A172 (cell line): ENCODE measurements around the gene DMAC2L. TPM values are rescaled to one million over a fixed set of nuclear protein-coding genes. Genes with fewer than 3 reads are reported as not detected.

Experiments used
- DNase-seq: peaks from one replicate; pipeline ENCODE4 v3.0.0-alpha.2; 2015; ENCODE audit warnings: low spot score
- total RNA-seq: library from RNA; depleted of rRNA; stranded (reverse); fragments of >200 nt; shearing (Covaris generic); gene quantifications from 2 replicates; pipeline ENCODE4 v1.2.3, GENCODE V29; 2014

Gene DMAC2L
- total RNA-seq, 1 experiment from 2014 or later: 2.3 TPM

DNA sequence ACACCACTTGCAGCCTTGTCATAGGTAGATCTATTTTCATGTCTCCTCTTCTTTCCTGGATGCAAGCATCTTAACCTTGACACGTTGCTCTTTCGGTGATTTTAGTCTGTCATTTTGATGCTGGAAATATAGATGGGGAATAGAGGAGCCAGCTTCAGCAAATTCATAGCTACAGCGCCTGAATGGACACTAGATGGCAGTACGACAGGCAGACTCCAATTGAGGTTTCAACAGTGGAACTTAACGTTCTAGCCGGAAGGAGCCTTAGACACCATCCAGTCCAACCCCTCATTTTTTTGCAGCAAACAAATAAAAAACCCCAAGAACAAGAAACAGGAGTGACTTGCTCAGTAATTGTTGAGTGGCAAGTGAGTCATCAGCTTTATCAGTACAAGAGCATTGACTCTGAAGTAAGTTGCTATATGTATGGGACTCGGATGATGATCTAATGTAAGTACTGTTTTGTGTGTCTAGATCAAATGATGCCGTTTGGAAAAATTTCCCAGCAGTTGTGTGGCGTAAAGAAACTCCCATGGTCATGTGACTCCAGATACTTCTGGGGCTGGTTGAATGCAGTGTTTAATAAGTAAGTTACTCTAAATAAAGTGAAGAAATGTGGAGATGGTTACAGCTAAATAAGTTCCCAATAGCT is 9.0 kb downstream of the DMAC2L start:
- peak; percentile 86 for DNase-seq

DNA sequence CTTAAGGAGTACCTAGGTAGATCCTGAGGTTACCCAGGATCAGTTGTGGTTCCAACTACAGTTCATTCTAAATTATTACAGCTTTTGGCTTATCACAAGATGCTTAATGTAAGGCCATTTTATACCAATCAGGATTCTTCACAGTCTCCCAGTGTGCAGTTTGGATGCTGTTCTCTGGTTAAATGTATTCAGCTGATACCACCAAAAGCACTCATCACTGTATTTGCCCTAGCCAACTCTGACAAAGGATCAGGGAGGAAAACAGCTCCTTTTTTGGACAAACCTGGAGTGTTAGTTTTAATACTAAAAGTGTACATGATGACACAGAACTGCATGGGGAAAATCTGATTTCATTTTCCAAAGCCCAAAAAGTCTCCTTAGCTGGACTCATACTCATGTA is 19.5 kb downstream of the DMAC2L start:
- no peak for DNase-seq

DNA sequence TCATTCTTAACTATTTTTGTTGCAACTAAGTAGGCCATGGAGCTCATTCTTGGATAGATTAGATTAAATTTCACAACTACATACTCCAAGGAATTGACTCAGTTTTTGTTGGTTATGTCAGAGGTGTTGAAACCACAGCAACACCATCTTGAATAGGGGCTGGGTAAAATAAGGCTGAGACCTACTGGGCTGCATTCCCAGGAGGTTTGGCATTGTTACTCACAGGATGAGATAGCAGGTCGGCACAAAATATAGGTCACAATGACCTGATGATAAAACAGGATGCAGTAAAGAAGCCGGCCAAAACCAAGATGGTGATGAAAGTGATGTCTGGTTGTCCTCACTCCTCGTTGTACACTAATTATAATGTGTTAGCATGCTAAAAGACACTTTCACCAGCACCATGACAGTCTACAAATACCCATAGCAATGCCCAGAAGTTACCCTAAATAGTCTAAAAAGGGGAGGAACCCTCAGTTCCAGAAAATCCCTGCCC is 20.9 kb downstream of the DMAC2L start:
- peak; percentile 59 for DNase-seq

DNA sequence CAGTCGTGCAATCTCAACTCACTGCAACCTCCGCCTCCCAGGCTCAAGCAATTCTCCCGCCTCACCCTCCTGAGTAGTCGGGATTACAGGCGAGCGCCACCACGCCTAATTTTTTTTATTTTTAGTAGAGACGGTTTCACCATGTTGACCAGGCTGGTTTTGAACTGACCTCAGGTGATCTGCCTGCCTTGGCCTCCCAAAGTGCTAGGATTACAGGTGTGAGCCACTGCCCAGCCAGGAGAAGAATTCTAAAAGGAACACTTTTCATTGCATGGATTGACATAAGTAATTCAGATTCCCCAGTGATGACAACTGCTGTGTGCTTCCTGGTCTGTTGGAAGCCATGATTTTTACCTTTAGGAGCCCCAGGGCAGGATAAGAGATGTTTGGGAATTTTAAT is 22.1 kb downstream of the DMAC2L start:
- DNase-seq: no peak

DNA sequence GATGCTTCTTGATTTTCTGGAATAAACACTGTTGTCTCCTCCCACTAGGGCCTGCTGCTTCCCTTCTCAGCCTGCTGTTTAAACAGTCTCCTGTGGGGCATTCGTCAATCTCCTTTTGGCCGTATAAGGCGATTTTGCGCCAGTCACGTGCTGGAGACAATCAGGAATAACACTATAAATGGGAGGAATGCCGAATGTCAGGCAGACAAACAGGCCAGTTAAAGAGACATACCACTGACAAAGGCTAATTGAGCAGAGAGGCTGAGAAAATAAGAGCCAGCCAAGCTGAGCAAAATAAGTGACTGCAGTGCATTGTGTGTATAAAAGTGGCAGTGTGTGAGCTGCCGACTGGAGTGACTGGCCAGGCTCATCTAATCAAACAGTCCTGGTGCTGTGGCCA is 23.3 kb downstream of the DMAC2L start:
- DNase-seq: no peak

DNA sequence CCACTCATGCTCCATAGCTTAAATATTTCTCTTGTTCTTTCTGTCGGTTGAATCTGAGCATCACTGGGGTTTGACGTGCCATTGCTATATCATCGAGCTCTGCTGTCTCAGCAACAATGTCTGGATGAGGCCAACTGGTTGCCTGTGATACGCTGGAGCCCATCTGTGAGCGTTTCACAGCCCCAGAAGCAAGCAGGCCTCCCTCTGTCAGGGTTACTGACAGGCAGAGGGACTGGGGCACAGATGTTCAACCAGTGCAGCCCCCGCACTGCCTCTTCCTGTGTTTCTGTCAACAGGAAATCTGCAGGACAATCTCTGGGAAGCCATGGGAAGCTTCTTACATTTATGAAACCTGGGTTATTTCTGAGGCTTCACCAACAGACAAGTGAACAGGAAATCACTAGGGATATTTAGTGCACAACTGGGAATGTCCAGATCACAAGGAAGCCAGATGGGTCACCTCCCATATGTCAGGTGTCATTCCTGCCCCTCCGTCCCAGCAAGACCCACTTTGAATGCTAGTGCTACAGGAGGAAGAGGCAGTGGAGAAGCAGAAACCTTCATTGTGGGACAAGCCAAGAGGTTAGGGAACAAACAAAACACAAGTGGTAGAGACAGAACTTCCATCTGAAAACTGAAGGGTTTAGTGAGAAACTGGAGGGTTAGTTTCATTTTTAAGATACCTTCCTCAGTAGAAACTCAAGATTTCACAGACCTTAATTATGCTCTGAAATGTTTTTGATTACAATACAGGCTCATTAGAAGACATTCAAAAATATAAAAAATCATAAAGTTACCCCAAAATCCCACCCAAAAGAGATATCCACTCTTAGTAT is 24.1 kb downstream of the DMAC2L start:
- no peak for DNase-seq

DNA sequence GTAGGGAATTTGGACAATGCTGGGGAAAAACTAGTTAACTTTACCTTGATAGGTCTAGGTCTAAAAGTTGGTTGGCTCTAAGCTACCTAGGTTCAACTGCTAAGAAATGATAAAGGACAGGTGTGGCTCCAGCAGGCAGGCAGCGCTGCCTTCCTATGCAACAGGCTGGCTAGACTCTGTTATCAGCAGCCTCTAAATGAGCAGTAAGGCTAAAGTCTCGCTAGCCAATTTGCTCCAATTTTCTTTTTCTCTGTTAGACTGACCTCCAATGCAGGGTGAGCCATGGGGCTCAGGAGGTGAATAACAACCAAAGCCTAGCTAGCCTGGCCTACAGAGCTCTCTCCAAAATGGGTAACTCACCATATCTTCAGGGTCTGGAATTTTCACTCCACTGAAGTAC is 26.5 kb downstream of the DMAC2L start:
- no peak for DNase-seq

DNA sequence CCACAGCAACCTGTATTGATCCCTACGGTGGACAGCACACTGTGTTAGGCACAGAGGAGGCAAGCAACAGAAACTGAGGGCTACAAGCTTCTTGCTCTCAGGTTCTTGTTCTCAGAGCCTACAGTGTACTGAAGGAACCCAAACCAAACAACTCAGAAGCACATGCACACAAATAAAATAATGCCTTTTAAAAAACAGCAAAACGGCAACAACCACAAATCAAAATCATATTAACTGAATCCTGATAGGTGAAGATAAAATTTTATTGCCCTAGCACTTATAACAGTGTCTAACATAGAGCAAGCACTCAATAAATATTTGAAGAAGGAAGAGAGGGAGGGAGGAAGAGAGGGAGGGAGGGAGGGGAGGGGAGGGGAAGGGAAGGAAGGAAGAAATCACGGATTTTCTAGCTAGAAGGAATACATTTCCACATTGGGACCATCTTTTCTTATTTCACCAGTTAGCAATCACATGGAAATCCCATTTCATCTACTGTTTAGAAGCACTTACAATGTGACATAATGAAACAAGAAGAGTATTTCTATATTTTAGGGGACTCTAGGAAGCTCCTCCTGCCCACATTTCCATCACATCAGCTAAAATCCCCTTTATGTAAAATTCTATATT is 27.2 kb downstream of the DMAC2L start:
- DNase-seq: no peak

DNA sequence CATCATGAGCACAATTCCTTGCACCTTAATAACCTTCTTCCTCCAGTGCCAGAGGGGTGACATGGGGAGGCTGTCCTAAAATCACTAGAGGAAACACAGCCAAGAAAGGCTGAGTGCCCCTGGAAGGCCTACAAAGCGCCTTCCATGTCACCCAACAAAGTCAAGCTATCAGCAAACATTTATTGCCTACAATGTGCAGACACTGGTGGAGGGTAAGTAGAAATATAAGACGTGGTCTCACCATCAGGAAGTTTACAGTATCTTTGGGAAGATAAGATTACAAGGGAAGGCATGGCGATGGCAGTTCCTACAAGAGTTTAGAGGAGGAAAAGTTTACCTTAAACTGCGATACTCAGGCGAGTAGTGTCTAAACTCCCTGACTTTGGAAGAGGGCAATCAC is 27.9 kb downstream of the DMAC2L start:
- no peak for DNase-seq

DNA sequence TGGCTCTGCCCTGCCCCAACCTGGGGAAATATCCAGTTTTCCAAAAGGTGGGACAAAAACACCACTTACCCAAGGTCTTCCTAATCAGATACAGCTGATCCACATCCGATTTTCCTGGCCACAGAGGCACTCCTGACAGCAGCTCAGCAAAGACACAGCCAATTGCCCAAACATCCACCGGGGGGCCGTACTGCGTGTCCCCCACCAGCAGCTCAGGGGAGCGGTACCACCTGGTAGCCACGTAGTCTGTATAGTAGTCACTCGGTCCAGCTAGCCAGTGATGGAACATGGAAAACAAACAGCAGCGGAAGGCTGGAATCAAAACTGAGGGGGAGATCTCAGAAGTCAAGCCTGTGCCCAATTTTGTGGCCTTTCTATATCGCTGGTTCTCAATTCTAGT is 28.8 kb downstream of the DMAC2L start:
- no peak for DNase-seq

DNA sequence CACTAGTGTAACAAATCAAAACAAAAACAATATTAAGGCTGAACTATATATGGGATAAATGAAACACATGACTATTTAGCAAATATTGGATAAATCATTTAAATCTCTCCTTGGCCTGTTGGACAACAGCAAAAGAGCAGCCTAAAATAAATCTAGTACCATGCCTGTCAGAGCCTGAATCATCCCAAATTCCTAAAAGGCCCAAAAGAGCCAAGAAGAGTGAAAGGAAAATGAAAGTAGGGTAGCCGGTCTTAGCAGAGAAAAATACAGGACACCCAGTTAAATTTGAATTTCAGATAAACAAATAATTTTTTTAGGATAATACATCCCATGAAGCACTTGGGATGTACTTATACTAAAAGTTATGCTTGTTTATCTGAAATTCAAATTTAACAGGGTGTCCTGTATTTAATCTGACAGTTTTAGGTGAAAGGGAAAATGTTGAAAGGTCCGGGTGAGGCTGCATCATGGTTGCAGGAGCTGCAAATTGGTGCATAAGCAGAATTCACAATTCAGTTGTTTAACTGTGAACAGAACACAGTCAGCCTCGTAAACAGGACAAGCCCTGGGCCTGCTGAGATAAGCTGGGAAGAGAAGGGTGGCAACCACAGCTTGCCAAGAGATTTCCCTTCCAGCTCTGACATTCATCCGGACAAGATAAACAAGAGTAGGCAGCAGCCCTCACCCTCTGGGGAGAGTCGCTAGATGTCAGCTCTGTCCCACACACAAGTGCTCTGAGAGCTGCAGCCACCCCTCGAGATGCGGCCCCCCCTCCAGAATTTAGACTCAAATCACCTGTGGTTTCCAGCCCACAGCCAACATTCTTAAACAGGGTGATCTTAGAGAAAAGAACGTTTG is 30.3 kb downstream of the DMAC2L start:
- DNase-seq: peak; percentile 77

DNA sequence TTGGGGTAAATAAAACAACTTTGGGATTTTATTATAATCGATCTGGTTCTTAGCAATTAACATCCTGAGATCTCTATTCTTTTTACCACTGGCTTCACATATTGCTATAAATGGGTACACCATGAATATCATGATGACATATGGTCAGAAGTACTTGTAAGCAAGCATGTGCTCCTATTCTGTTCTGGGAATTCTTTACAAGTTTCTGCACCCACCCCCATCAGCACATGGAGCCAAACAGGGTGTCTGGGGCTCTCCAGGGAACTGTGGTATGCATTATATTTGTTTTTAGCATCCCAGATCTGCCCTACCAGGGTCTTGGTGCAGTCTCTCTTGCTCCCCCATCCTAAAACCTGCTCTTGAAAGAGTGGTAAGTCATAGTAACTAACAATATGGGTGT is 31.3 kb downstream of the DMAC2L start:
- DNase-seq: no peak

DNA sequence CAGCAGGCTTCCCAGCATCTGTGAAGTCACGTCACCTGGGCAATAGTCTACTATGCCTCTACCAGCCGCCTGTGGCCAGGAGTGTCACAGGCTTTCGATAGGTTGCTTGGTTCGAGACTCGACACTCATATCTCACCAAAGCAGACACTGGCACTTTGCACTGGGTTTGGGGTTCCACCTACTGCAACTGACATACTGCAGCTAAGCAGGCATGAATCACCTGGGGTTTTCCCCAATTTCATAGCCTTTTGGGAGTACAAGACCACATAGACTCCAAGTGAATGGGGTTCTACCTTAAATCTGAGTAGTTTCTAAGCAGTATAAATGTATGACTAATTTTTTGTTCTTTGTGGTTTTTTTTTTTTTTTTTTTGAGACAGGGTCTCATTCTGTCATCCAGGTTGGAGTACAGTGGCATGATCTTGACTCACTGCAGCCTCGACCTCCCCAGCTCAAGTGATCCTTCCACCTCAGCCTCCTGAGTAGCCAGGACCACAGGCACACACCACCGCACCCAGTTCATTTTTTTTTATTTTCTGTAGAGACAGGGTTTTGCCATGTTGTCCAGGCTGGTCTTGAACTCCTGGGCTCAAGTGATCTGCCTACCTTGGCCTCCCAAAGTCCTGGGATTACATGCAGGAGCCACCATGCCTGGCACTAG is 32.1 kb downstream of the DMAC2L start:
- DNase-seq: peak; percentile 45

DNA sequence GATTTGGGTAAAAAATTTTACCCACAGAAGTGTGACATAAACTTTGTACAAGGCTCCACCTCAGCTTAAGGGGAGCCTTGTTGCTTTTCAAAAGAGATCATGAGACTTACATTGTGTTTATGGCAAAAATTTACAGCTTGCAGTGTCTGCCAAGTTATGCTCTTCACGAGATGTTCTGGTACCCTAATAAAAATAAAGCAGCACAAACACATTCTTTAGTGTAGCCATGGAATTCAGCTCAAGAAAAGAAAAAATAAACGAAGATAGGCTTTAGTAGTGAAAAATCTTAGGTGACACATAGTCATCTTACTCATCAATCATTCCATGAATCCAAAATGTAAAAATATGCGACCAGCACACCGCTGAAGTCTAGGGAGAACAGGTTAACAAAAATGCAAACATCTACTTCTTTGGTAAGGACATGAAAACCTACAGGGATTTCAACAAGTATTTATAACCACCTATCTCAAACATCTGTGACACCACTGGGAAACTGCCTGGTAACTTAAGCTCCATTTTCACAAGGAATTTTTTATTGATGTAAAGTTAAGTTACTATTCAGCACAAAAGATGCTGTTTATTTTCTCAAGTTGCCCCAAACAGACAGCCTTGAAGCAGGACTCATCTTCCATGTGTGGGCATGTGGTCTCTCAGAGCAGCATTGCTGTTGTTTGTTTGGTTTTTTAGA is 32.9 kb downstream of the DMAC2L start:
- DNase-seq: no peak

DNA sequence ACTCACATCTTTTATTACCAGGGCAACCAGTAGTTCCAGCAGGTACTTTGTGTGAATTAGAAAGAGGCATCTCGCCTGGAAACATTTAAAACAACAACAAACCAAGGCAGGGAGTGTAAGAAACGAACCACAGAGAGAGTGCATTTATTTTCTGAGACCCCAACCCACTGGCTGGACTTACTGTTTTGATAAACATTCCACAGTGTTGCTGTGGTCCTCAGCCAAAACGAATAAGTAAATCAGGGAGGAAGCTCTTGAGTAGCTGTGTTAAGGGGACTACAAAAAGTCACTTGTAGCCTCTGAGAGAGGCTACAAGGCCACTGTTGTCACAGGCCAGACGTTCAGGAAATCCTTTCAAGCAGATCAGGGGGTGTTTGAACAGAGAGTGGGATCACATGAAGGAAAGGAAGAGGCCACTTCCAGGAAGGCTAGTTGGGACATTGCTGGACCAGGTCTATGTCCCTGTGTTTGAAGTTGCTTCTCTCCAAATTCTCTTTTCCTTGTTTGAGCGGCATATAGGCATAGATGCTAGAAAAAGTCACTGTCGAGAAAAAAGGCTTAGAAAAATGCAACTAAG is 33.8 kb downstream of the DMAC2L start:
- DNase-seq: no peak

DNA sequence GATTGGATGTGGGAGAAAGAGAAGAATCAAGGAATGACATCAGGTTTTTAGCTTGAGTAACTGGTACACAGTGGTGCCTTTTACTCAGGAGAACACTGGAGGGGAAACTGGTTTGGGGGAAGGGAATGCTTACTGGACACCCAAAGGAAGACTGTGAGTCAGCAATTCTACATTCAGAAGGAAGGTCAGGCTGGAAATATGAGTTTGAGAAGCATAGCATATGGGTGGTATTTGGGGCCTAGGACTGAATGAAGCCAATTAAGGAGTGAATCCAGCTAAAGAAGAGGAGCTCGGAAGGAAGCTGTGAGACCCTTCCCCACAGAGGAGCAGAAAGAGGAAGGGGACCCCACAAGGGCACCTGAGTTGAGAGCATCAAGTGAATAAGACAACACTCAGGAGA is 35.4 kb downstream of the DMAC2L start:
- DNase-seq: no peak

DNA sequence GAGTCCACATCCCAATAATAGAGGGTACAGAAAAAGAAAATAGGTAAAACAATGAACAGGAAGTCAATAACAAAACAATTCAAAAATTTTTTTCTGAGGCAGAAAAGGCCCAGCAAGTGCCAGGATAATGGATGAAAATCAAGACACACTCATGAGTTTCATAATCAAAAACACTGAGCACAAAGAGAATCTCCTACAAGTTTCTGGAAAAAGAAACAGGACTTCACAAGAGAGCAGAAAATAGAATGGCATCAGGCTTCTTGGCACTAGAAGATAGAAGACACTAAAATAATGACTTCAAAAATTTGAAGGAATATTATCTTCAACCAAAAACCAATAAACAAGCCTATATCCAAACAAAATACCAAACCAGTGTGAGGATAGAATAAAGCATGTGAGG is 36.8 kb downstream of the DMAC2L start:
- no peak for DNase-seq

DNA sequence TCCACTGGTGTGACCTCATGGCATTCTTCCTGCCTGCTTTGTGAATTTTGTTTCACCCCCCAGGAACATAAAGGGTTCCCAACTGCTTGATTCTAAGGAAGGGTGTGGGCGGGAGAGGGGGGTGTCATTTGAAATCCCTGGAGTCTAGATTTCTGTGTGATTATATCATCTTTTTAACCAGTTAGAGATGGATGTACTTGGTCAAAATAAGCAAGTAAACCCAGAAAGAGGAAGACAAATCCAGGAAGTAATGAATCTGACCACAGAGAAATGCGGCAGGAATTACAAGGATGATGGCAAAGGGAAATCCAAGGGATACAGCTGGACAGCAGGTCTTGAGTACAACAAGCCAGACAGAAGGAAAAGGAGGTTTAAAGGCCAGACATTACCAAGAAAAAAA is 38.9 kb downstream of the DMAC2L start:
- DNase-seq: peak; percentile 15

DNA sequence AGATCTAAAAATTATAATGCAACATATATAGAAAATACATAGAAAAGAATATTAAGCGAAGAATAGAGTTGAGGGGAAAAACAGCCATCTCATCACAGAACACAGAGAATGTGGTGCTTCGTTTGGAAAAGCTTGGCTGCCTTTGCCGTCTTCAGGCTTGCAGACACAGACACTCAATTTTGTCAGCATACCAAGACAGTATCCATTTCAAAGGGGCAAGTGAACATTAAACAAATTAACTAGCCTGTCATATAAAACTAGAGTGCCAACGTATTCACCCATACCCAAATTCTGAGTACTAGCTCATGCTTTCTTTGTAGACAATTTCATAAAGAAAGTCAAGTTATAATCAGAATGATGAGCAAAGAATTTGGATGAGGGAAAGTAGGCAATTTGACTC is 40.5 kb downstream of the DMAC2L start:
- DNase-seq: no peak

DNA sequence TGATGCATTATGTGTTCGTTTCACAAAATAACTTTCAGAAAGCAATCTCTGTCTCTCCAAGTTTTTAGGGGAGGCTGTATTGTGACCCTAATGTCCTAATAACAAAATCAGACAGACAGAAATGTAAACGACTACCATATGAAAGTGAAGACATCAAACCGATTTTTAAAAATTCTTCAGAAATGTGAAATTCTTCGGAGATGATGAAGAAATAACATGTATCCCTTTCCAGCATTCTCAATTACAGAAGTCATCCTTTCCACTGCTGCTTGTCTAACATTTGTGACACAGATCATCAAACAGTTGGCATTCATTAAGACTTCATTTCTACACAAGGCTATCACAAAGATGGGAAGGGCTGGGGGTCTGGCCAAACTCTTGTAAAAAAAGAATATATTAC is 41.0 kb downstream of the DMAC2L start:
- no peak for DNase-seq
